ENCODE measurements around the gene ZC3H12A. TPM values are rescaled to one million over a fixed set of nuclear protein-coding genes. Genes with fewer than 3 reads are reported as not detected.

The ZC3H12A gene
- 10 to 100 TPM in 1 of 10 donors, 1 to 10 TPM in 9; 2.9 to 10.9 (median 4.9) TPM for total RNA-seq
- 1 to 10 TPM; 4.5 to 5.2 TPM for polyA plus RNA-seq
- long read RNA-seq, donor 1, partial matches to known transcripts, result 1 of 4 reads
- long read RNA-seq, donor 1, other reads (novel, unspliced or antisense), result 2 of 4 reads
- long read RNA-seq, donor 2, partial matches to known transcripts, result 0 of 2 reads
- long read RNA-seq, donor 2, other reads (novel, unspliced or antisense), result 1 of 2 reads
- long read RNA-seq, donor 3, partial matches to known transcripts, result 5 of 15 reads
- long read RNA-seq, donor 3, other reads (novel, unspliced or antisense), result 8 of 15 reads

DNA sequence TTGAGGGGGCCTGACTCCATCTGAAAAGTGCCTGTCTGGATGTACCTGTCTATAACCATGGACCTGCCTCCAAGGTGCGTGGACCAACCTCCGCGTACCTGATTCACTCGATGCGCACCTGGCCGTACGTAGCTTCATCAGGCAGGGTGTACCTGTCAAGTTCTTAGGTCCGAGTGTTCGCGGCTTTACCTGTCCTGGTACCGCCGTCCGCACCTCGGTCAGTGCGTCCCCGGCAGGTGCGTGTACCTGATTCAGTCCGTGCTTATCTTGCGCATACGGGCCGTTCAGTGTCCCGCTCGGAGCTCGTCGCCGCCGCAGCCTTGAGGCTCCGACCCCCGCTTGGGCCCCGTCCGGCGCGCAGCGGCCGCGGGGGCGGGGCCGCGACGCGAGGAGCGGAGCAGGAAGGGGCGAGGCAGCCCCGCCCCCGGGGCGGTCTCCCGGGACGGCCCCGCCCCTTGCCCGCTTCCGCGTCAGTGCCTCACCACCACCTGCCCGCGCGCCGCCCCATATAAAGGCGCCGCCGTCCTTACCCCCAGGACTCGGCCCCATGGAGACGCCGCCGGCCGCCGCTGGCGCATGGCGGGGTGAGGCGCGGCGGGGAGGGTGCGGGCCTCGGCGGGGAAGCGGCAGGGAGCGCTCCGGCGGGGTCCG lies at the start of gene ZC3H12A:
Gene ZC3H12A, plus strand, starts transcription at position 535 of the 651 bp plus-strand sequence. CDS start 917 bp downstream, outside the sequence.
- Histone ChIP-seq H3K27me3 (no peaks in the 10 kb centered on the region), H3K4me1 (peaks cover 23 to 80% (median 74%) of the 10 kb centered on the region in 9 donors), H3K36me3 (peaks cover 0 to 31% (median 0%) of the 10 kb centered on the region in 9 donors), H3K4me3 (peak within 1 kb of the TSS; percentile 59 to 98 (median 92)), H3K27ac (peak within 1 kb of the TSS; percentile 62 to 98 (median 94)), H3K9me3 (no peaks in the 10 kb centered on the region)
- intact Hi-C loops (cut with DNase I), result loop anchor here in 2 of 10 donors (5.0 kb wide), 2 partner anchors 123 to 218 kb away; partner anchors contain the start of genes CDCA8 (in 1 of the 2) and GNL2 (in 1 of the 2)
- 1% methylated on average over 73 to 77 of the region's 78 CpGs for WGBS, 2 donors
- DNase-seq (peak; percentile 85 to 91), ATAC-seq (peak; percentile 78 to 94 (median 88))
- no peak for TF ChIP-seq CTCF (IDR thresholded peaks at IDR 0.05)

DNA sequence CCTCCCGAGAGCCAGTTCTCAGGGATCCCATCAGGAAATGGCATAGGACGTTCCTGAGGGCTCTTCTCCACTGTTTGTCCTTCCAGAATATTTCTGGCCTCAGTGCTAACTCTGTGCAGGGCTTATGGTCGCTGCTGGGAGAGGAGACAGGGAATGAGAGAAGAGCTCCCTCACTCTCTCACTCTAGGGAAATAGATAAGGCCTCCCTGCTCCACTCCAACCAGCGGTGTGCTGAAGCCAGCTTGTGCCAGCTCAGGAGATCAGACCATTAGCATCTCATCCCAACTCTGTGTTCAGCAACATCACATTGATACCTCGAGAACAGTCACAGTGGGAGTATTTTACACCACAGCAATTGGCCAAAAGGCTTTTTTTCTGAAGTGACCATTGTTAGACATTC lies 49.2 kb upstream of the ZC3H12A start:
- Histone ChIP-seq H3K9me3 (no peaks in the 10 kb centered on the region), H3K4me3 (no peak overlapping the region), H3K27ac (no peak overlapping the region), H3K4me1 (no peaks in the 10 kb centered on the region), H3K36me3 (no peaks in the 10 kb centered on the region), H3K27me3 (peaks cover 0 to 42% (median 29%) of the 10 kb centered on the region in 7 donors)
- DNase-seq (no peak), ATAC-seq (no peak)
- 34 to 39% methylated on average over 5 of the region's 5 CpGs for WGBS, 2 donors
- TF ChIP-seq CTCF (IDR thresholded peaks at IDR 0.05), result no peak
- intact Hi-C loops (cut with DNase I), result no loop called here

- TF ChIP-seq CTCF (IDR thresholded peaks at IDR 0.05), result no peak
- no peak overlapping the region for H3K4me3 ChIP-seq
- 55 to 61% methylated on average over 6 of the region's 6 CpGs for WGBS, 2 donors
- H3K4me1 ChIP-seq, result no peaks in the 10 kb centered on the region
- no peak overlapping the region for H3K27ac ChIP-seq
- intact Hi-C loops (cut with DNase I), result no loop called here
- ATAC-seq, result no peak
- no peaks in the 10 kb centered on the region for H3K9me3 ChIP-seq
- DNase-seq, result no peak
- H3K36me3 ChIP-seq, result no peaks in the 10 kb centered on the region
- peaks cover 5 to 66% (median 26%) of the 10 kb centered on the region in 7 donors for H3K27me3 ChIP-seq
Measured at GRCh38 chr1:37429029-37429428, 45.4 kb upstream of the ZC3H12A start.

- TF ChIP-seq CTCF (IDR thresholded peaks at IDR 0.05), result no peak
Measured at GRCh38 chr1:37430103-37430985, 44.0 kb upstream of the ZC3H12A start.

More at GRCh38 chr1:37430103-37430985, 44.0 kb upstream of the ZC3H12A start:
- ATAC-seq, result no peak
- Histone ChIP-seq H3K27ac (no peak overlapping the region), H3K4me1 (no peaks in the 10 kb centered on the region), H3K4me3 (no peak overlapping the region), H3K27me3 (peaks cover 5 to 66% (median 26%) of the 10 kb centered on the region in 7 donors), H3K9me3 (no peaks in the 10 kb centered on the region), H3K36me3 (no peaks in the 10 kb centered on the region)
- 66 to 67% methylated on average over 11 of the region's 11 CpGs for WGBS, 2 donors
- no peak for DNase-seq
- intact Hi-C loops (cut with DNase I), result loop anchor here in 7 of 10 donors (5.0 to 10.0 kb wide), 5 partner anchors 726 to 876 kb away; no protein-coding TSS in a partner anchor

Measured in heart right ventricle (tissue), 16 donors.